GM21737 (cell line): Measurements from ENCODE around the gene ACADSB.

Experiments used
- ATAC-seq: cut with Tn5 transposase; IDR thresholded peaks from one replicate; pipeline ENCODE4 v1.9.1; 2021; ENCODE audit warnings: mild to moderate bottlenecking, moderate library complexity; ENCODE audit not compliant: unreplicated experiment

ACADSB gene

GRCh38 chr10:123038782-123039631 is 30.2 kb downstream of the ACADSB start:
- ATAC-seq = no peak

- ATAC-seq = no peak
Observed at GRCh38 chr10:123039632-123039930, 30.8 kb downstream of the ACADSB start.

GRCh38 chr10:123042708-123043408 is 34.1 kb downstream of the ACADSB start:
- no peak for ATAC-seq

GRCh38 chr10:123043409-123043925 is 34.7 kb downstream of the ACADSB start:
- peak; percentile 56 for ATAC-seq

- no peak for ATAC-seq
Observed at GRCh38 chr10:123044391-123044790, 35.6 kb downstream of the ACADSB start.

- ATAC-seq = no peak
Observed at GRCh38 chr10:123045961-123046731, 37.3 kb downstream of the ACADSB start.

GRCh38 chr10:123057968-123058367 is 49.2 kb downstream of the ACADSB start:
- ATAC-seq = no peak

GRCh38 chr10:123061865-123062264 is 53.1 kb downstream of the ACADSB start:
- ATAC-seq = no peak

- ATAC-seq = no peak
Observed at GRCh38 chr10:123062726-123063125, 53.9 kb downstream of the ACADSB start.

GRCh38 chr10:123068087-123068853 is 59.5 kb downstream of the ACADSB start:
- no peak for ATAC-seq

GRCh38 chr10:123069246-123069986 is 60.6 kb downstream of the ACADSB start:
- no peak for ATAC-seq

- no peak for ATAC-seq
Observed at GRCh38 chr10:123073187-123073586, 64.4 kb downstream of the ACADSB start.

- no peak for ATAC-seq
Observed at GRCh38 chr10:123074215-123074614, 65.4 kb downstream of the ACADSB start.

GRCh38 chr10:123081896-123082295 is 73.1 kb downstream of the ACADSB start:
- no peak for ATAC-seq

- no peak for ATAC-seq
Observed at GRCh38 chr10:123083811-123084210, 75.0 kb downstream of the ACADSB start.

- no peak for ATAC-seq
Observed at GRCh38 chr10:123086281-123086680, 77.5 kb downstream of the ACADSB start.

GRCh38 chr10:123087348-123087747 is 78.5 kb downstream of the ACADSB start:
- no peak for ATAC-seq

GRCh38 chr10:123087786-123088185 is 79.0 kb downstream of the ACADSB start:
- no peak for ATAC-seq

GRCh38 chr10:123092635-123093414 is 84.0 kb downstream of the ACADSB start:
- ATAC-seq = no peak
